GM12874 (cell line): Measurements from ENCODE around the gene FAF2.

ENCODE experiments used
- CTCF ChIP-seq: IDR thresholded peaks from 2 replicates; pipeline ENCODE4 v1.5.1; 2011; ENCODE audit warnings: low read depth, mild to moderate bottlenecking, control low read depth, low read length, moderate library complexity; ENCODE audit not compliant: insufficient read depth

The FAF2 gene

GRCh38 chr5:176407456-176408251 is 40.5 kb upstream of the FAF2 start:
- TF ChIP-seq CTCF: no peak

- TF ChIP-seq CTCF: no peak
Observed at GRCh38 chr5:176408590-176408989, 39.6 kb upstream of the FAF2 start.

- TF ChIP-seq CTCF: no peak
Observed at GRCh38 chr5:176409765-176410164, 38.4 kb upstream of the FAF2 start.

- 0 out of 2 replicates have a peak, but pooled peaks have one; percentile 2 for TF ChIP-seq CTCF
Observed at GRCh38 chr5:176410486-176411180, 37.6 kb upstream of the FAF2 start.

- no peak for TF ChIP-seq CTCF
Observed at GRCh38 chr5:176412517-176413254, 35.5 kb upstream of the FAF2 start.

- TF ChIP-seq CTCF: no peak
Observed at GRCh38 chr5:176413255-176413565, 35.0 kb upstream of the FAF2 start.

GRCh38 chr5:176413709-176414191 is 34.4 kb upstream of the FAF2 start:
- no peak for TF ChIP-seq CTCF
